Bronchial epithelial cell (primary cell): ENCODE results near the gene CACNA1C. TPM values are rescaled to one million over a fixed set of nuclear protein-coding genes. Genes with fewer than 3 reads are reported as not detected.
A peak's percentile ranks its signal among the peaks of the same experiment; 100 is the strongest.

Source experiments
- DNase-seq: peaks from one replicate; pipeline ENCODE4 v3.0.0-alpha.2; 2010; ENCODE audit warnings: low read depth
- FAIRE-seq: peaks from 2 replicates; lab custom pipeline; 2011; peaks lifted over from hg19 to GRCh38; lab: Jason Lieb, UNC
- H3K27me3 ChIP-seq: 2 replicates; pipeline ENCODE4 v1.5.1; 2011; ENCODE audit warnings: low read length; ENCODE audit not compliant: control insufficient read depth, insufficient read depth
- H3K36me3 ChIP-seq: 2 replicates; pipeline ENCODE4 v1.5.1; 2011; ENCODE audit warnings: low read length; ENCODE audit not compliant: control insufficient read depth, insufficient read depth
- H3K4me3 ChIP-seq: 2 replicates; pipeline ENCODE4 v1.5.1; 2011; ENCODE audit warnings: mild to moderate bottlenecking, low read depth, low read length, control low read depth
- CTCF ChIP-seq: IDR thresholded peaks from 2 replicates; pipeline ENCODE4 v1.5.1; 2011; ENCODE audit warnings: mild to moderate bottlenecking, moderate library complexity, low read length, control low read depth, inconsistent platforms; ENCODE audit not compliant: insufficient read depth, severe bottlenecking
- total RNA-seq: library from RNA; depleted of rRNA; stranded (reverse); fragments of >200 nt; gene quantifications from 2 replicates; pipeline ENCODE4 v1.2.1, GENCODE V29; 2014

The CACNA1C gene
- total RNA-seq, 1 donor from 2014 or later: not detected

GRCh38 chr12:2286461-2287131 is 233.8 kb downstream of the CACNA1C start:
- TF ChIP-seq CTCF: no peak
- no peak for FAIRE-seq
- peaks cover 2% of the 10 kb centered on the region for H3K27me3 ChIP-seq
- H3K36me3 ChIP-seq: no peaks in the 10 kb centered on the region
- DNase-seq: no peak
- H3K4me3 ChIP-seq: no peak overlapping the region

GRCh38 chr12:2287151-2287550 is 234.4 kb downstream of the CACNA1C start:
- Histone ChIP-seq H3K4me3 (no peak overlapping the region), H3K36me3 (no peaks in the 10 kb centered on the region), H3K27me3 (peaks cover 2% of the 10 kb centered on the region)
- FAIRE-seq (peak; percentile 92), DNase-seq (no peak)
- no peak for TF ChIP-seq CTCF

- Histone ChIP-seq H3K27me3 (peaks cover 2% of the 10 kb centered on the region), H3K4me3 (no peak overlapping the region), H3K36me3 (no peaks in the 10 kb centered on the region)
- no peak for FAIRE-seq
- no peak for DNase-seq
- TF ChIP-seq CTCF: no peak
These were observed 234.8 kb downstream of the CACNA1C start for GRCh38 chr12:2287589-2287988.

GRCh38 chr12:2288001-2288400 is 235.2 kb downstream of the CACNA1C start:
- H3K4me3 ChIP-seq: no peak overlapping the region
- FAIRE-seq (no peak), DNase-seq (no peak)
- H3K27me3 ChIP-seq: peaks cover 2% of the 10 kb centered on the region
- H3K36me3 ChIP-seq: no peaks in the 10 kb centered on the region
- no peak for TF ChIP-seq CTCF

- no peak for DNase-seq
- Histone ChIP-seq H3K27me3 (no peaks in the 10 kb centered on the region), H3K36me3 (no peaks in the 10 kb centered on the region), H3K4me3 (no peak overlapping the region)
- TF ChIP-seq CTCF: no peak
- FAIRE-seq: no peak
These were observed 235.7 kb downstream of the CACNA1C start for GRCh38 chr12:2288471-2288870.

GRCh38 chr12:2288875-2289274 is 236.1 kb downstream of the CACNA1C start:
- Histone ChIP-seq H3K4me3 (no peak overlapping the region), H3K27me3 (no peaks in the 10 kb centered on the region), H3K36me3 (no peaks in the 10 kb centered on the region)
- TF ChIP-seq CTCF: no peak
- no peak for FAIRE-seq
- no peak for DNase-seq
